BJ (cell line): ENCODE measurements around the gene ZNF568. TPM values are rescaled to one million over a fixed set of nuclear protein-coding genes. Genes with fewer than 3 reads are reported as not detected.

ENCODE experiments used
- CTCF ChIA-PET: fragments of 350-600 bp; formaldehyde crosslinking; extraction: SDS; loops from one replicate; lab custom pipeline; 2021; ENCODE audit warnings: antibody characterized with exemption, inconsistent platforms; lab: Yijun Ruan, JAX
- POLR2A ChIA-PET: fragments of 300-600 bp; sonication (Branson Sonifier 250); formaldehyde crosslinking; extraction: SDS; loops from one replicate; lab custom pipeline; 2021; ENCODE audit warnings: antibody characterized with exemption; lab: Charles Lee
- DNase-seq: peaks from one replicate; pipeline ENCODE4 v3.0.0-alpha.2; 2011; ENCODE audit warnings: low read depth
- H3K27me3 ChIP-seq: 2 replicates; pipeline ENCODE4 v1.6.0; 2011; ENCODE audit warnings: low read length; ENCODE audit not compliant: control insufficient read depth, insufficient read depth
- H3K36me3 ChIP-seq: 2 replicates; pipeline ENCODE4 v1.5.1; 2011; ENCODE audit warnings: low read length; ENCODE audit not compliant: control insufficient read depth, insufficient read depth
- H3K4me3 ChIP-seq: 2 replicates; pipeline ENCODE4 v1.5.1; 2011; ENCODE audit warnings: low read depth, mild to moderate bottlenecking, control low read depth, low read length
- CTCF ChIP-seq: IDR thresholded peaks from 2 replicates; pipeline ENCODE4 v1.5.1; 2011; ENCODE audit warnings: low read depth, mild to moderate bottlenecking, control low read depth, inconsistent platforms, low read length, moderate library complexity; ENCODE audit not compliant: insufficient read depth
- polyA plus RNA-seq: library from polyadenylated mRNA; depleted of rRNA; stranded (reverse); fragments of >200 nt; gene quantifications from 2 replicates; pipeline ENCODE4 v1.2.3, GENCODE V29; 2011

Gene ZNF568
- polyA plus RNA-seq, 1 experiment, result 5.4 TPM

GRCh38 chr19:36898422-36898821 lies 17.7 kb upstream of the ZNF568 start:
- POLR2A ChIA-PET, result no interaction called here
- Histone ChIP-seq H3K4me3 (no peak overlapping the region), H3K36me3 (peaks cover 2% of the 10 kb centered on the region; the same call in 1 of the 2 replicates), H3K27me3 (no peaks in the 10 kb centered on the region)
- DNase-seq, result no peak
- CTCF ChIA-PET, result interaction anchor here (0.6 kb wide), 1 partner anchor 61 kb away, joined by 3 read pairs; the partner anchor contains the start of gene ZNF790
- no peak for TF ChIP-seq CTCF

DNA sequence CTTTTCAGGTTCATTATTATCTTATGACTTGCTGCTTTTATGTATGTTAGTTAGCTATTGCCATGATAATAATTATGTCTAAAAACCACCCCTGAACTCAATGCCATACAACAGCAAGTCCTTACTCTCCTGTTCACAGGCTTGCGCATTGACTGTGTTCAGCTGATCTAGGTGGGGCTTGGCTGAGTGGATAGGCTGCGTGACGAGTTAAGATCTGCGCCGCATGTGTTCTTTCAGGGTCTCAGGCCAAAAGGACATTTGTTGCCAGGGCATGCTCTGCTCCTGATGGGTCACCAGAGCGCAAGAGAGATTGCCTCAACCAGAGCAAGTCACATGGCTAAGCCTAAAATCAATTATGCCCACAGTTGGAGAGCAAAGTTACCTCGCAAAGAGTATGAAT lies 859 bp downstream of the ZNF568 start:
- TF ChIP-seq CTCF, result no peak
- H3K4me3 ChIP-seq, result peak overlapping the region; percentile 85
- ChIA-PET POLR2A (no interaction called here), CTCF (interaction anchor here (1.0 kb wide), 1 partner anchor 9 kb away, joined by 3 read pairs; no protein-coding TSS in a partner anchor)
- no peaks in the 10 kb centered on the region for H3K27me3 ChIP-seq
- DNase-seq, result peak; percentile 1
- peaks cover 2% of the 10 kb centered on the region; the same call in 1 of the 2 replicates for H3K36me3 ChIP-seq

DNA sequence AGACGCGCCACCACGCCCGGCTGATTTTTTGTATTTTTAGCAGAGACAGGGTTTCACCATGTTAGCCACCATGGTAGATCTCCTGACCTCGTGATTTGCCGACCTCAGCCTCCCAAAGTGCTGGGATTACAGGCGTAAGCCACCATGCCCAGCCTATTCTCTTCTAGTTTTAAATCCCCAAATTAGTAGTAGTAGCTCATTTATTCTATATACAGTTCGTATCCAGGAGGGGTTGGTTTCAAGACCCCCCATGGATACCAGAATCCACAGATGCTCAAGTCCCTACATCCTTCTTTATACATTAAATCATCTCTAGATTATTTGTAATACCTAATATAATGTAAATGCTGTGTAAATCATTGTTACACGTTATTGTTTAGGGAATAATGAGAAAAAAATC lies 2.0 kb downstream of the ZNF568 start:
- ChIA-PET POLR2A (no interaction called here), CTCF (no interaction called here)
- H3K36me3 ChIP-seq, result peaks cover 5% of the 10 kb centered on the region
- no peaks in the 10 kb centered on the region for H3K27me3 ChIP-seq
- H3K4me3 ChIP-seq, result no peak overlapping the region
- no peak for DNase-seq
- TF ChIP-seq CTCF, result no peak

DNA sequence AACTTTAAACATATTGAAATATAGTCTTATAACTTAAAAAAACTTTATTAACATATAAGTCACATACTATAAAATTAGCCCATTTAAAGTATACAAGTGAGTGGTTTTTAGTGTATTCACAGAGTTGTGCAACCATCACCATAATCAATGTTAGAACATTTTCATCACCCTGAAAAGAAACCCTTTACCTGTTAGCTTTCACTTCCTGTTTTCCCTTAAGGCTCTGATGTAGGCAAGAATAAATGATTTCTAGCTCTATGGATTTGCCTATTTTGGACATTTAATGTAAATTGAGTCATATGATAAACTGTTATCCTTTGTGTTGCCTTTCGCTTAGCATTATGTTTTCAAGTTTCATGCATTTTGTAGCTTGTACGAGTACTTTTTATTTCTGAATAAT lies 15.6 kb downstream of the ZNF568 start:
- no peak for DNase-seq
- CTCF ChIA-PET, result interaction anchor here (1.4 kb wide), 1 partner anchor 9 kb away, joined by 3 read pairs; no protein-coding TSS in a partner anchor
- peaks cover 2% of the 10 kb centered on the region for H3K36me3 ChIP-seq
- no peak for TF ChIP-seq CTCF
- no peak overlapping the region for H3K4me3 ChIP-seq
- POLR2A ChIA-PET, result no interaction called here
- H3K27me3 ChIP-seq, result no peaks in the 10 kb centered on the region

DNA sequence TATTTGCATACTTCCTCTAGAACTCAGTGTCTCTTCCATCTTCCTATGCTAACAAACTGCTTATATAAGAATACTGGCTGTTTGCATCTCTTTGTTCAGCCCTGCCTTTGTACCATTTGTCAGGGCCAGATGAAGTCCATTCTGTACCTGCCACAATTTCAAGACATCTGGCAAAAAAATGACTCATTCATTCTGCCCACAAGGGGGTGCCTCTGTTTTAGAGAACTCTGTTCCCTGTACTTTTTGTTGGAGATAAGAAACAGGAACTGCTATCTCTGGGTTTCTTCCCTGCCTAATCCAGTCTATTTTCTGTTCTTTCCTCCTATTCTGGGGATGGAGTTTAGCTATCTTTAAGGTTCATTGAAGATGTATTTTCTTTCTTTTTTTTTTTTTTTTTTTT lies 23.0 kb downstream of the ZNF568 start:
- H3K4me3 ChIP-seq, result no peak overlapping the region
- H3K27me3 ChIP-seq, result no peaks in the 10 kb centered on the region
- DNase-seq, result no peak
- no peak for TF ChIP-seq CTCF
- H3K36me3 ChIP-seq, result peaks cover 2% of the 10 kb centered on the region
- ChIA-PET CTCF (no interaction called here), POLR2A (no interaction called here)
